Measurements from ENCODE around the gene RASGRF2. TPM values are rescaled to one million over a fixed set of nuclear protein-coding genes. Genes with fewer than 3 reads are reported as not detected.

The RASGRF2 gene
- total RNA-seq, 2 experiments from 2014 or later: 10.0 to 11.6 TPM

DNA sequence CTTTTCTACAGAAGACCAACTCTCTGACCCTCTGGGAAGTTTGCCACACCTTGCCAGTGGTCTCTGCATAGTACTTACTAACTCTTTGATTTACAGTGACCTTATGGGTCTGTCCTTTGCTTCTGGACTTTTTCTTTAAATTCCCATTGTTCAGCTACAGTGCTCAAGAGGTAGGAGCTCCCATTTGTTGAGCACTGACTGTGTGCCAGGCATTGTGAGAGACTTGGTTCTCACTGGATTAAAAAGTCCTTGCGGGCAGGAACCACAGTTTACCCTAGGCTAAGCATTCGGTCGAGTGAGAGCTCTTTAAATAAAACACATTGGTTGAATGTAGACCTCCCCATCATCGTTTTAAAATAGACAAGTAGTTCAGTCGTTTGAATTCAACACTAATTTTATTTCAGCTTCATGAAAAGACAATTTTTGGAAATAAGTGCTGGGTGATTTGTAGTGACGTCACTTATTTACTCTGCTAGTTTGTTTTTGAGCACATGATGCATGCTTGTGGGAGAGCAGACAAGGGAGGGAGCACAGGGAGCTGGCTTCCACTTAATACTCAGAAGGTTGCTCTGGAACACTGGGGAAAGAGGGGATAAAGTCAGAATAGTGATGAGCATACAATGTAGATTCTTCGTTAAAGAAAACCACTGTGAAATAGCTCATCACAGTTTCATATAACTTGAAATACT is 27.1 kb downstream of the RASGRF2 start:
- Mint-ChIP-seq H3K27me3 (ENCODE audit: low read depth) (no peaks in the 10 kb centered on the region), H3K36me3 (ENCODE audit: low read depth) (peaks cover 2% of the 10 kb centered on the region), H3K9me3 (ENCODE audit: insufficient read depth) (no peaks in the 10 kb centered on the region), H3K4me3 (no peak overlapping the region), H3K4me1 (ENCODE audit: low read depth) (peaks cover 36% of the 10 kb centered on the region), H3K27ac (no peak overlapping the region)
- ChIA-PET CTCF (interaction anchor here (0.6 to 2.3 kb wide), 7 partner anchors 9 to 195 kb away, joined by 3 to 11 read pairs (median 3); no protein-coding TSS in a partner anchor), POLR2A (interaction anchor here (0.8 to 1.4 kb wide), 3 partner anchors 17 to 22 kb away, joined by 3 read pairs; no protein-coding TSS in a partner anchor)
- no peak for ATAC-seq
- DNase-seq: no peak

DNA sequence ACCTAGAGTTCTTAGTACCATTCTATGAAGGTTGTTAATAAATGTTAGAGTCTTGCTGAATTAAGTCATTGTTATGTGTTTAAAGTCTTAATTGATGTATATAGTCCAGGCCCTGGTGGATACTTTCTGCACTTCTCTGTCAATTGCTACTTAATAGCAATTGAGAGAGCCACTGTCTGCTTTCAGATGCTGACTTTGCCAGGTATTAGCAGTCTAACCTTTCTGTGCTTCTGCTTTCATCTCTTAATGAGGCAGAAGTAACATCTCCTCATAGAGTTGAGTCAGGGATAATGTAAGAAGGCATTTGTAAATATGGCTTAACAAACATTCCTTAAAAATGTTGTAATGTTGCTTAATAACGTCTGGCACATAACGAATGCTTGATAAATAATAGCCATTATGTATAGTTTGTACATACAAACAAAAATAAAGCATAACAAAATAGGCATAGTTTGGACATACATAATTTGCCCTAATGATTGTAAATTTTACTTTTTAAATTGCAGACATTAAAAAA is 28.3 kb downstream of the RASGRF2 start:
- ChIA-PET CTCF (no interaction called here), POLR2A (no interaction called here)
- DNase-seq: no peak
- Mint-ChIP-seq H3K27ac (peak overlapping the region; percentile 33), H3K4me1 (ENCODE audit: low read depth) (peaks cover 40% of the 10 kb centered on the region), H3K9me3 (ENCODE audit: insufficient read depth) (no peaks in the 10 kb centered on the region), H3K27me3 (ENCODE audit: low read depth) (no peaks in the 10 kb centered on the region), H3K4me3 (no peak overlapping the region), H3K36me3 (ENCODE audit: low read depth) (peaks cover 6% of the 10 kb centered on the region)
- no peak for ATAC-seq

DNA sequence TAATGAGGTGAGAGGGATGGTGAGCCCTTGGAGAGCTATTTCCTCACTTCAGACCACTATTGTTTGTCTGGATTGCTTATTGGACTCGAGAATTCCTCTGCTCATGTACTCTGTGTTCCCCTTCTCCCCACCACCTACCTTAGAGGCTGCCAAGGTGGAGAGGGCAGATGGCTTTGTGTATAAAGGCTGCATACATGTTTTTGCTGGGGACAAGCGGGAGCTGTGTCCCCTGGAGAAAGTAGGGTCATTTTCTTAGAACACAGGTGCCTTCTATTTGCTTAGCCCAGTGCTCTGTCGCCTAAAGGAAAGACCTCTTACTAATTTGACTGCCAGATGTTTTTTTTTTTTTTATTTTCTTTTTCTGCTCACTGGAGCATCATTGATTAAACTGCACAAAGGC is 29.7 kb downstream of the RASGRF2 start:
- ChIA-PET CTCF (no interaction called here), POLR2A (interaction anchor here (0.6 to 1.6 kb wide), 2 partner anchors 17 to 326 kb away, joined by 4 read pairs; no protein-coding TSS in a partner anchor)
- no peak for ATAC-seq
- no peak for DNase-seq
- Mint-ChIP-seq H3K9me3 (ENCODE audit: insufficient read depth) (no peaks in the 10 kb centered on the region), H3K27me3 (ENCODE audit: low read depth) (no peaks in the 10 kb centered on the region), H3K36me3 (ENCODE audit: low read depth) (peaks cover 6% of the 10 kb centered on the region), H3K4me1 (ENCODE audit: low read depth) (peaks cover 50% of the 10 kb centered on the region), H3K27ac (no peak overlapping the region), H3K4me3 (no peak overlapping the region)

DNA sequence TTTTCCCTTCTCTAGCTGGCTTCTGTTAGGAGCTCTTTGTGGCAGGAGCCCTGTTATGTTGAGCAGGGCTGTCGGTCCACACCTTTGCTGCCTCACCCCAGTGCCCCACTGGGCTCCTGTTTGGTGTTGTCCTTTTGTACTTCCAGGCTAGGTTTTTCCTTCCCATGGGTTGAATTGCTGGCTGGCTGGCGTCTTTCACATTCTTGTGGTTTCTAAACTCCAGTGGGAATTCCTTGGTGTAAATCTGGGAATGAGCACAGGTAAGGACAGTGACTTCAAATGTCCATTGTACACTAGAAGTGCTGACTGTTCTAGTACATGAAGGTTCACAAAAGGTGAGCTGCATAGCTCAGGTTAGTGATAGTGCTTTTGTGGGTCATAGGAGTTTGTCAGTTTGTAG is 30.4 kb downstream of the RASGRF2 start:
- ATAC-seq (no peak), DNase-seq (no peak)
- no peak overlapping the region for H3K4me3 Mint-ChIP-seq
- peaks cover 6% of the 10 kb centered on the region for H3K36me3 Mint-ChIP-seq (ENCODE audit: low read depth)
- H3K27ac Mint-ChIP-seq: no peak overlapping the region
- peaks cover 50% of the 10 kb centered on the region for H3K4me1 Mint-ChIP-seq (ENCODE audit: low read depth)
- no peaks in the 10 kb centered on the region for H3K27me3 Mint-ChIP-seq (ENCODE audit: low read depth)
- ChIA-PET POLR2A (interaction anchor here (0.6 to 1.6 kb wide), 2 partner anchors 17 to 326 kb away, joined by 4 read pairs; no protein-coding TSS in a partner anchor), CTCF (no interaction called here)
- H3K9me3 Mint-ChIP-seq (ENCODE audit: insufficient read depth): no peaks in the 10 kb centered on the region

DNA sequence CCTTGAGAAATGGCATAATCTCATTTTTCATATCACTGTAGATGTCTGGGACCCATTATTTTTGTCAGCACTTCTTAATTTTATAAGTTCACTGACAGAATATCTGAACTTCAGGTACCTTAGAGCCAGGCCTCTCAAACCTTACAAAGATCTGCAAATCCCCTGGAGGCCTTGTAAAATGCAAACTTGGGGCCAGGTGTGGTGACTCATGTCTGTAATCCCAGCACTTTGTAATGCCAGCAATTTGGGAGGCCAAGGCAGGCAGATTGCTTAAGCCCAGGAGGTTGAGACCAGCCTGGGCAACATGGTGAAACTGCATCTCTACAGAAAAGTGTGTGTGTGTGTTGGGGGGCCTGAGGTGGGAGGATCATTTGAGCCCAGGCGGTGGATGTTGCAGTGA is 30.8 kb downstream of the RASGRF2 start:
- POLR2A ChIA-PET: no interaction called here
- no peak for DNase-seq
- peaks cover 51% of the 10 kb centered on the region for H3K4me1 Mint-ChIP-seq (ENCODE audit: low read depth)
- H3K27me3 Mint-ChIP-seq (ENCODE audit: low read depth): no peaks in the 10 kb centered on the region
- no peak for ATAC-seq
- H3K27ac Mint-ChIP-seq: no peak overlapping the region
- H3K36me3 Mint-ChIP-seq (ENCODE audit: low read depth): peaks cover 6% of the 10 kb centered on the region
- CTCF ChIA-PET: no interaction called here
- H3K4me3 Mint-ChIP-seq: no peak overlapping the region
- H3K9me3 Mint-ChIP-seq (ENCODE audit: insufficient read depth): no peaks in the 10 kb centered on the region

GRCh38 chr5:80995908-80996307 is 35.7 kb downstream of the RASGRF2 start:
- peaks cover 6% of the 10 kb centered on the region for H3K36me3 Mint-ChIP-seq (ENCODE audit: low read depth)
- no peak for DNase-seq
- no peak overlapping the region for H3K27ac Mint-ChIP-seq
- ChIA-PET CTCF (no interaction called here), POLR2A (interaction anchor here (2.0 kb wide), 1 partner anchor 10 kb away, joined by 4 read pairs; no protein-coding TSS in a partner anchor)
- no peaks in the 10 kb centered on the region for H3K27me3 Mint-ChIP-seq (ENCODE audit: low read depth)
- H3K4me1 Mint-ChIP-seq (ENCODE audit: low read depth): peaks cover 55% of the 10 kb centered on the region
- no peaks in the 10 kb centered on the region for H3K9me3 Mint-ChIP-seq (ENCODE audit: insufficient read depth)
- no peak overlapping the region for H3K4me3 Mint-ChIP-seq
- no peak for ATAC-seq

- POLR2A ChIA-PET: no interaction called here
- CTCF ChIA-PET: no interaction called here
- H3K27me3 Mint-ChIP-seq (ENCODE audit: low read depth): no peaks in the 10 kb centered on the region
- ATAC-seq (peak; percentile 74), DNase-seq (peak; percentile 42)
- H3K36me3 Mint-ChIP-seq (ENCODE audit: low read depth): peaks cover 2% of the 10 kb centered on the region
- peaks cover 52% of the 10 kb centered on the region for H3K4me1 Mint-ChIP-seq (ENCODE audit: low read depth)
- peak overlapping the region; percentile 90 for H3K27ac Mint-ChIP-seq
- H3K4me3 Mint-ChIP-seq: peak overlapping the region; percentile 71
- no peaks in the 10 kb centered on the region for H3K9me3 Mint-ChIP-seq (ENCODE audit: insufficient read depth)
Observed at GRCh38 chr5:80998590-80998979, 38.4 kb downstream of the RASGRF2 start.

DNA sequence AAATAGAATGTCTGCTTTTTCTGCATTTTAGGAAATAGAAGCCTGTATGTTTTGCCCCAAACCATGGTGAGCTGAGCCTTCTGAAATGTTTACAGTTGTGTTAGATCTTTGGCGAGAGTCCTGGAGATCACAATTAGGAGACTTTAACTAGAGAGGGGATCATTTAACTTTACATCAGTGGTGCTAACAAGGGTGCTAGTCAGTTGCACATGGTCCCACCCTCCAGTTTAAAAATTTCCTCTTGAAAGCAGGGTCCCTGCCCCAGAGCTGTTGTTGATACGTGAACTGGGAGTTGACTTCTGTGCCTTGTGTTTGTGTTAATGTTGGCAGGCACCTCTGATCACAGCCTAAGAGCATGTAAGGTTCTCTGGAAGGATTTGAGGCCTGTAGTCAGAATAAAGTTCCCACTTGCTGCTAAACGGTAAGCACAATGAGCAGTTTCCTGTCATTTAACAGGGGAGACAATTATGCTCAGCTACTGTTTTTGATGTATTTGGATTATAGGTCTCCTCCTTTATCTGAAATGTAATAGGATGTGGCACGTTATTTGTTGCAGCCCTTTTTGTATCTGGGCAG is 43.7 kb downstream of the RASGRF2 start:
- no peaks in the 10 kb centered on the region for H3K27me3 Mint-ChIP-seq (ENCODE audit: low read depth)
- peaks cover 12% of the 10 kb centered on the region for H3K36me3 Mint-ChIP-seq (ENCODE audit: low read depth)
- H3K9me3 Mint-ChIP-seq (ENCODE audit: insufficient read depth): no peaks in the 10 kb centered on the region
- POLR2A ChIA-PET: no interaction called here
- peak overlapping the region; percentile 21 for H3K27ac Mint-ChIP-seq
- ATAC-seq (no peak), DNase-seq (no peak)
- H3K4me3 Mint-ChIP-seq: no peak overlapping the region
- CTCF ChIA-PET: interaction anchor here (1.4 kb wide), 1 partner anchor 104 kb away, joined by 3 read pairs; no protein-coding TSS in a partner anchor
- peaks cover 58% of the 10 kb centered on the region for H3K4me1 Mint-ChIP-seq (ENCODE audit: low read depth)

- no peak for DNase-seq
- Mint-ChIP-seq H3K36me3 (ENCODE audit: low read depth) (peaks cover 12% of the 10 kb centered on the region), H3K4me3 (peak overlapping the region; percentile 34), H3K27ac (no peak overlapping the region), H3K27me3 (ENCODE audit: low read depth) (no peaks in the 10 kb centered on the region), H3K4me1 (ENCODE audit: low read depth) (peaks cover 55% of the 10 kb centered on the region), H3K9me3 (ENCODE audit: insufficient read depth) (no peaks in the 10 kb centered on the region)
- POLR2A ChIA-PET: interaction anchor here (0.8 to 1.3 kb wide), 2 partner anchors 11 to 18 kb away, joined by 3 to 4 read pairs; no protein-coding TSS in a partner anchor
- CTCF ChIA-PET: interaction anchor here (2.6 kb wide), 1 partner anchor 102 kb away, joined by 13 read pairs; no protein-coding TSS in a partner anchor
- no peak for ATAC-seq
Observed at GRCh38 chr5:81005708-81006107, 45.5 kb downstream of the RASGRF2 start.

DNA sequence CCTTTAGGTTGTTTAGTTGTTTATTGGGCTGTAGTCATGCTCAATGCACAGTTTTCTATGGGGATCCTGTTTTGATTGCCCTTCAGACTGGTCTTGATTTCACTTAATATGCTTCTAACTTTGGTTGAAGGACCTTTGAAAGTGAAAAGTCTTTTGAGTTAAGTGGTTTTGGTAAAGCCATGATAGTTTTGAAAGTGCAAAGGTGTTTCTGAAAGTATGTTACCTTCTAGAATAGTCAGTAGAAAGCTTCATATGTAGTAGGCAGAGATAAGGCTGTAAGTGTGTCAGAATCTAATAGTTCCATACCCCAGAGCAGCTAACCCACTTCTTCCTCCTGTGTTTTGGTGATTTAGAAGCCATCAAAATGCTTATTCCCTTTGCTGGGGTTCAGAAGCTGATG is 46.1 kb downstream of the RASGRF2 start:
- Mint-ChIP-seq H3K9me3 (ENCODE audit: insufficient read depth) (no peaks in the 10 kb centered on the region), H3K4me1 (ENCODE audit: low read depth) (peaks cover 55% of the 10 kb centered on the region), H3K36me3 (ENCODE audit: low read depth) (peaks cover 12% of the 10 kb centered on the region), H3K27me3 (ENCODE audit: low read depth) (no peaks in the 10 kb centered on the region), H3K27ac (peak overlapping the region; percentile 90), H3K4me3 (peak overlapping the region; percentile 73)
- ChIA-PET POLR2A (interaction anchor here (0.8 to 1.3 kb wide), 2 partner anchors 11 to 19 kb away, joined by 3 to 4 read pairs; no protein-coding TSS in a partner anchor), CTCF (interaction anchor here (0.7 to 2.6 kb wide), 3 partner anchors 13 to 250 kb away, joined by 3 to 13 read pairs (median 5); no protein-coding TSS in a partner anchor)
- no peak for ATAC-seq
- DNase-seq: no peak

GRCh38 chr5:81006947-81007636 is 46.9 kb downstream of the RASGRF2 start:
- Mint-ChIP-seq H3K36me3 (ENCODE audit: low read depth) (peaks cover 12% of the 10 kb centered on the region), H3K9me3 (ENCODE audit: insufficient read depth) (no peaks in the 10 kb centered on the region), H3K4me1 (ENCODE audit: low read depth) (peaks cover 55% of the 10 kb centered on the region), H3K4me3 (peak overlapping the region; percentile 73), H3K27ac (peak overlapping the region; percentile 90), H3K27me3 (ENCODE audit: low read depth) (no peaks in the 10 kb centered on the region)
- CTCF ChIA-PET: interaction anchor here (0.7 to 2.6 kb wide), 9 partner anchors 9 to 251 kb away, joined by 3 to 13 read pairs (median 3); no protein-coding TSS in a partner anchor
- peak; percentile 71 for DNase-seq
- peak; percentile 86 for ATAC-seq
- POLR2A ChIA-PET: interaction anchor here (0.6 to 1.5 kb wide), 7 partner anchors 10 to 1394 kb away, joined by 3 to 7 read pairs (median 4); no protein-coding TSS in a partner anchor
